Neural cell (in vitro differentiated cells): ENCODE measurements around the gene DARS1. TPM values are rescaled to one million over a fixed set of nuclear protein-coding genes. Genes with fewer than 3 reads are reported as not detected.

ENCODE experiments used
- H2AFZ ChIP-seq: fragments of 200-600, 300-800 bp; sonication (generic), shearing (Covaris generic); 2 replicates; pipeline ENCODE4 v1.6.0; 2014; ENCODE audit warnings: low read depth, mild to moderate bottlenecking, antibody characterized with exemption, low read length, moderate library complexity
- H3F3A ChIP-seq: fragments of 200-600 bp; shearing (Covaris generic); 2 replicates; pipeline ENCODE4 v1.6.1; 2016; ENCODE audit warnings: mild to moderate bottlenecking, moderate library complexity, mixed read lengths, antibody characterized with exemption, low read length; ENCODE audit not compliant: insufficient read depth, poor library complexity, severe bottlenecking
- H3K27ac ChIP-seq: fragments of 200-600, 300-800 bp; sonication (generic), shearing (Covaris generic); 2 replicates; pipeline ENCODE4 v1.5.1; 2014; ENCODE audit warnings: mild to moderate bottlenecking, low read length, moderate library complexity
- H3K27me3 ChIP-seq: fragments of 300-800, 200-600 bp; sonication (generic), shearing (Covaris generic); 2 replicates; pipeline ENCODE4 v1.6.0; 2014; ENCODE audit warnings: mild to moderate bottlenecking, low read depth, low read length, moderate library complexity; ENCODE audit not compliant: insufficient read depth
- H3K36me3 ChIP-seq: fragments of 300-800, 200-600 bp; sonication (generic), shearing (Covaris generic); 2 replicates; pipeline ENCODE4 v1.5.1; 2014; ENCODE audit warnings: mild to moderate bottlenecking, antibody characterized with exemption, low read length, moderate library complexity; ENCODE audit not compliant: insufficient read depth
- H3K4me2 ChIP-seq: fragments of 300-800, 200-600 bp; sonication (generic), shearing (Covaris generic); 2 replicates; pipeline ENCODE4 v1.6.0; 2014; ENCODE audit warnings: mild to moderate bottlenecking, low read length
- H3K4me3 ChIP-seq: fragments of 300-800, 200-600 bp; sonication (generic), shearing (Covaris generic); 2 replicates; pipeline ENCODE4 v1.5.1; 2014; ENCODE audit warnings: mild to moderate bottlenecking, low read length, moderate library complexity
- H3K79me2 ChIP-seq: fragments of 200-600 bp; shearing (Covaris generic); replicated peaks from 2 replicates; pipeline ENCODE4 v1.6.0; 2014; ENCODE audit warnings: mild to moderate bottlenecking, low read length, moderate library complexity; ENCODE audit not compliant: insufficient read depth
- H3K9ac ChIP-seq: fragments of 300-800, 200-600 bp; sonication (generic), shearing (Covaris generic); 2 replicates; pipeline ENCODE4 v1.6.1; 2016; ENCODE audit warnings: mild to moderate bottlenecking, low read length, mixed read lengths
- H3K9me2 ChIP-seq: fragments of 200-600 bp; shearing (Covaris generic); 2 replicates; pipeline ENCODE4 v1.6.1; 2016; ENCODE audit warnings: mild to moderate bottlenecking, low read length, mixed read lengths; ENCODE audit not compliant: insufficient read depth
- H3K9me3 ChIP-seq: fragments of 200-600, 300-800 bp; sonication (generic), shearing (Covaris generic); 2 replicates; pipeline ENCODE4 v1.6.1; 2016; ENCODE audit warnings: mild to moderate bottlenecking, mixed run types, low read length, moderate library complexity, mixed read lengths
- H4K20me1 ChIP-seq: fragments of 200-600 bp; shearing (Covaris generic); 2 replicates; pipeline ENCODE4 v1.6.1; 2016; ENCODE audit warnings: mild to moderate bottlenecking, mixed run types; ENCODE audit not compliant: insufficient read depth
- CTCF ChIP-seq: fragments of 450-650 bp; IDR thresholded peaks from 2 replicates; pipeline ENCODE4 v1.5.1; 2014; ENCODE audit warnings: antibody characterized with exemption, mild to moderate bottlenecking, moderate library complexity; ENCODE audit not compliant: poor library complexity, severe bottlenecking
- EP300 ChIP-seq: fragments of 450-650 bp; conservative IDR thresholded peaks from 2 replicates; pipeline ENCODE4 v1.6.1; 2014; ENCODE audit warnings: antibody characterized with exemption, mild to moderate bottlenecking, moderate library complexity; ENCODE audit not compliant: poor library complexity, severe bottlenecking
- EZH2 ChIP-seq: fragments of 200-600, 300-800 bp; shearing (Covaris generic), sonication (generic); IDR thresholded peaks from 2 replicates; pipeline ENCODE4 v1.6.1; 2014; ENCODE audit warnings: antibody characterized with exemption, low read length, borderline replicate concordance, mild to moderate bottlenecking; ENCODE audit not compliant: insufficient read depth, poor library complexity, severe bottlenecking
- MXI1 ChIP-seq: fragments of 450-650 bp; conservative IDR thresholded peaks from 2 replicates; pipeline ENCODE4 v1.6.1; 2014; ENCODE audit warnings: antibody characterized with exemption, mild to moderate bottlenecking; ENCODE audit not compliant: poor library complexity, severe bottlenecking
- POLR2AphosphoS5 ChIP-seq: IDR thresholded peaks from 2 replicates; pipeline ENCODE4 v1.6.1; 2012
- RAD21 ChIP-seq: fragments of 450-650 bp; conservative IDR thresholded peaks from 2 replicates; pipeline ENCODE4 v1.6.1; 2014; ENCODE audit warnings: antibody characterized with exemption, mild to moderate bottlenecking, moderate library complexity
- REST ChIP-seq: IDR thresholded peaks from 2 replicates; pipeline ENCODE4 v1.6.1; 2012; ENCODE audit warnings: borderline replicate concordance
- SMC3 ChIP-seq: fragments of 450-650 bp; conservative IDR thresholded peaks from 2 replicates; pipeline ENCODE4 v1.6.1; 2014; ENCODE audit warnings: antibody characterized with exemption, mild to moderate bottlenecking, moderate library complexity; ENCODE audit not compliant: poor library complexity
- TAF1 ChIP-seq: IDR thresholded peaks from 2 replicates; pipeline ENCODE4 v1.6.1; 2012; ENCODE audit warnings: low read depth
- polyA plus RNA-seq: library from polyadenylated mRNA; depleted of rRNA; stranded (reverse); fragments of >200 nt; gene quantifications from 2 replicates; pipeline ENCODE4 v1.2.3, GENCODE V29; 2014

The DARS1 gene
- polyA plus RNA-seq, 1 donor from 2014 or later, result 37.9 TPM

- no peaks in the 10 kb centered on the region for H3K36me3 ChIP-seq
Observed at GRCh38 chr2:135993421-135993820, 8.0 kb upstream of the DARS1 start.

GRCh38 chr2:135991861-135992260 lies 6.4 kb upstream of the DARS1 start:
- Histone ChIP-seq H3K4me2 (no peak overlapping the region), H3K9me2 (no peaks in the 10 kb centered on the region), H3K36me3 (no peaks in the 10 kb centered on the region), H4K20me1 (no peaks in the 10 kb centered on the region), H3K27me3 (no peaks in the 10 kb centered on the region), H3K9ac (no peak overlapping the region), H3K79me2 (no peaks in the 10 kb centered on the region), H3K4me3 (no peak overlapping the region), H3K9me3 (no peaks in the 10 kb centered on the region), H3K27ac (no peak overlapping the region), H3F3A (no peaks in the 10 kb centered on the region), H2AFZ (no peak overlapping the region)
- TF ChIP-seq SMC3 (no peak), TAF1 (no peak), RAD21 (no peak), CTCF (no peak), EZH2 (no peak), REST (no peak), POLR2AphosphoS5 (no peak)

More at GRCh38 chr2:135993421-135993820, 8.0 kb upstream of the DARS1 start:
- Histone ChIP-seq H3K4me2 (no peak overlapping the region), H3K79me2 (no peaks in the 10 kb centered on the region), H3F3A (no peaks in the 10 kb centered on the region), H3K27ac (no peak overlapping the region), H3K9me2 (no peaks in the 10 kb centered on the region), H3K9ac (no peak overlapping the region), H3K4me3 (no peak overlapping the region), H4K20me1 (no peaks in the 10 kb centered on the region), H3K9me3 (no peaks in the 10 kb centered on the region), H3K27me3 (no peaks in the 10 kb centered on the region), H2AFZ (no peak overlapping the region)
- no peak for TF ChIP-seq EZH2
- TF ChIP-seq SMC3, result no peak
- TF ChIP-seq CTCF, result no peak
- no peak for TF ChIP-seq TAF1
- no peak for TF ChIP-seq EP300
- no peak for TF ChIP-seq REST
- no peak for TF ChIP-seq POLR2AphosphoS5
- TF ChIP-seq MXI1, result no peak
- no peak for TF ChIP-seq RAD21
